ENCODE measurements around the gene SCYGR5. TPM values are rescaled to one million over a fixed set of nuclear protein-coding genes. Genes with fewer than 3 reads are reported as not detected.
A peak's percentile ranks its signal among the peaks of the same experiment; 100 is the strongest.
"Not testable (repeated sequence)": the region's sequence is repeated elsewhere in the genome, so short reads cannot be mapped to it uniquely, and the experiment has no call there.

SCYGR5 gene, protein sequence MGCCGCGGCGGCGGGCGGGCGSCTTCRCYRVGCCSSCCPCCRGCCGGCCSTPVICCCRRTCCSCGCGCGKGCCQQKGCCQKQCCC
- not detected for polyA plus RNA-seq (ENCODE audit: insufficient read length)

GRCh38 chr2:227666631-227667170, at the start of gene SCYGR5:
TSS of gene SCYGR5 (plus strand) at chr2:227666804. CDS start at chr2:227666804, 0 bp downstream.
- not testable (repeated sequence) for DNase-seq

GRCh38 chr2:227617316-227618230, 49.0 kb upstream of the SCYGR5 start, which contains the start of gene SCYGR4:
TSS of gene SCYGR4 (plus strand) at chr2:227617498. CDS start at chr2:227617498, 0 bp downstream.
- peak; percentile 52 for DNase-seq

DNA sequence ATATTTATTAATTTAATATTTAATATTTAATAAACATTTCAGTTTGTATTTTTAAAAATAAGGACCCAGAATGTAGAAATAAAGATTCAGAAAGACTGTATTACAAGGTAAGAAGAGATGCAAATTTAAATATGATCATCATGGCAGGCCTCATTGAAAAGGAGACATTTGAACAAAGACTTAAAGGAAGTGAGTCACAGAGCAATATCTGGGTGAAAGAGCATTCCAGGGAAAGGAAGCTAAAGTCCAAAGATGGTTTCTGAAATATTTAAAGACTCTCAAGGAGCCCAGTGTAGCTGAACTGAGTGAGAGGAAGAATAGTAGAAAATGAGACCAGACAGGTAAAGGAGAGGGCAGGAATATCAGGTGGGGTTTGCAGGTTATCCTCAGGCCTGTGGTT, 43.4 kb upstream of the SCYGR5 start:
- DNase-seq, result no peak

GRCh38 chr2:227625420-227625819, 41.2 kb upstream of the SCYGR5 start:
- DNase-seq, result no peak

DNA sequence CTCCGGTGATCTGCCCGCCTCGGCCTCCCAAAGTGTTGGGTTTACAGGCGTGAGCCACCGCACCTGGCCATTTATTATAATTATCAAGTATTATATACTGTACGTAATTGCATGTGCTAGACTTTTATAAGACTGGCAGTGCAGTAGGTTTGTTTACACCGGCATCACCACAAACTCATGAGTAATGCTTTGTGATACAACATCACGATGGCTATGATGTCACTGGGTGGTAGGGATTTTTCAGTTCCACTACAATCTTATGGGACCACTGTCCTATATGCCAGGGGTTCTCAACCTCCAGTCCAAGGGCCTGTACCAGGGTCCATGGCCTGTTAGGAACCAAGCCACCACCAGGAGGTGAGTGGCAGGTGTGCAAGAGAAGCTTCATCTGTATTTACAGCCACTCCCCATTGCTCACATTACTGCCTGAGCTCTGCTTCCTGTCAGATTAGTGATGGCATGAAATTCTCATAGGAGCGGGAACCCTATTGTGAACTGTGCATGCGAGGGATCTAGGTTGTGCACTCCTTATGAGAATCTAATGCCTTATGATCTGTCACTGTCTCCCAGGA, 39.9 kb upstream of the SCYGR5 start:
- no peak for DNase-seq

- DNase-seq, result no peak
Observed at GRCh38 chr2:227627769-227628168, 38.8 kb upstream of the SCYGR5 start.

GRCh38 chr2:227629435-227629834, 37.2 kb upstream of the SCYGR5 start:
- no peak for DNase-seq

DNA sequence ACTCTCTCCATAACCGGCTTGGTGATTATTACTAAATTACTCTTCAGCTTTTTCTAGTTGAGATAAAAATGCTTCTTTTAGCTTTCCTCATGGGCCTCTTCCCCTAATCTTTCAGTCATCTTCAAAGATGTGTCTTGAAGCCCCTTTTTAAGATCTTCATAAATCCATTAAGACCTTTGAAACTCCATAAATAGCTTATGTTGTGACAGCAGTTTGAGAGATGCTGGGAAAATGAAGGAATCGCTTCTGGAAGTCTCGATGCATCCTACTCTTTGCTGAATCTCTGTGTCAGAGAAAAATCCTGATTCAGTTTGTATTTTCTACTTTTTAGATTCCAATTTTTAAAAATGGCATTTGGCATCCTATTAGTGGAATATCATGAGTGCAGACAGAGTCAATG, 36.3 kb upstream of the SCYGR5 start:
- DNase-seq, result no peak

- no peak for DNase-seq
Observed at GRCh38 chr2:227632827-227633226, 33.8 kb upstream of the SCYGR5 start.

GRCh38 chr2:227634201-227634600, 32.4 kb upstream of the SCYGR5 start:
- no peak for DNase-seq

DNA sequence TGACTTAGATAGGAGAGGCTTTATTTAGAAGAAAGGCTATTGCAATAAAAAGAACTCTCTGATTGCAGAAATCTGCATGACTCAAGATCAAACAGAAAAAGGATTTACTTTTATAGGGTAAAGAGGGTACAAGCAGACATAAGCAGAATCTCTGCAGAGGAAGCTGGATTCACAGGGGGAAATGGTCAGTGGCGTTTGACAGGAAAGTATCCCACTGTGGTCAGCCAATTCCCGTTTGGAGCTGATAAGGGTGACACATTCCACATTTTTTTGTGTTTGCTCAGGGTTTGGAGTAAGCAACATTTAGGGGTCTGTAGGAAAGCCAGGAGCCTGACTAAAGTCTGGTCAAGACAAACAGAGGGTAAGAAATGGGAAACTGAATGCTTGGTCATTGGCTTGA, 23.9 kb upstream of the SCYGR5 start:
- no peak for DNase-seq

DNA sequence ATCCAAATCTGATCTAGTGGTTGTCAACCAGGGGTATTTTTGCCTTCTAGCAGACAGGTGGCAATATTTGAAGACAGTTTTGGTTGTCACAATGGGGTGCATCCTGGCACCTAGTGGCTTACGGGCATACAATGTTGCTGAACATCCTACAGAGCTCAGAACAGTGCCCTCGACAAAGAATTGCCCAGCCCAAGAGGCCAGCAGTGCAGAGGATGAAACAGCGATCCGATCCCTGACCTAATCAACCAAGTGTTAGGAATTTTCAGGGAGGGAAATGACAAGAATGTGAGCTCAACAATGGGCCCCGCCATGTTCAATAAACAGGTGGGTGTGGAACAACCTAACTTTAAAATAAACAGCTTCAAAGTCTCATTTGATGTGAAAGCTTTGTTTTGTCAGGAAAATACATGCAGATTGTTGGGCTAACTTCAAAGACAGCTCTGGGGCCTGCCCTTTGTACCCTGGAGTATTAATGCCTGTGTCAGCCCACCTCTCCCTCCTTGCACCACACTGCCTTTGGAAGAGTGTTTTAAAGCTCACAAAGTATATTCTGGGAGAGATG, 22.5 kb upstream of the SCYGR5 start:
- no peak for DNase-seq

- no peak for DNase-seq
Observed at GRCh38 chr2:227653419-227653818, 13.2 kb upstream of the SCYGR5 start.

GRCh38 chr2:227654426-227654825, 12.2 kb upstream of the SCYGR5 start:
- DNase-seq, result no peak

DNA sequence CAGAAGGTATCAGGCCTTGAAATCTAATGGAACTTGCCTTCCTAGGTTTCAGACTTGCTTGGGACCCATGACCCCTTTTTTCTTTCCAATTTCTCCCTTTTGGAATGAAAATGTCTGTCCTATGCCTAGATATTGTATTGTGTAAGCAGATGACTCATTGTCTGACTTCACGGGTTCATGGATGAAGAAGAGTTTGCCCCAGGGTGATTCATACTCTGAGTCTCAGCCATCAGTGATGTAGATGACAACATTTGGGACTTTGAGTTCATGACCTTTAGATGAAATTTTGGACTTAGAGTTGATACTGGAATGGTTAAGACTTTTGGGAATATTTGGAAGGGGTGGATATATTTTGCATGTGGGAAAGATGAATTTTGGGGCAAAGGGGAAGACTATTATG, 11.2 kb upstream of the SCYGR5 start:
- no peak for DNase-seq

GRCh38 chr2:227657199-227657845, 9.3 kb upstream of the SCYGR5 start:
- no peak for DNase-seq

DNA sequence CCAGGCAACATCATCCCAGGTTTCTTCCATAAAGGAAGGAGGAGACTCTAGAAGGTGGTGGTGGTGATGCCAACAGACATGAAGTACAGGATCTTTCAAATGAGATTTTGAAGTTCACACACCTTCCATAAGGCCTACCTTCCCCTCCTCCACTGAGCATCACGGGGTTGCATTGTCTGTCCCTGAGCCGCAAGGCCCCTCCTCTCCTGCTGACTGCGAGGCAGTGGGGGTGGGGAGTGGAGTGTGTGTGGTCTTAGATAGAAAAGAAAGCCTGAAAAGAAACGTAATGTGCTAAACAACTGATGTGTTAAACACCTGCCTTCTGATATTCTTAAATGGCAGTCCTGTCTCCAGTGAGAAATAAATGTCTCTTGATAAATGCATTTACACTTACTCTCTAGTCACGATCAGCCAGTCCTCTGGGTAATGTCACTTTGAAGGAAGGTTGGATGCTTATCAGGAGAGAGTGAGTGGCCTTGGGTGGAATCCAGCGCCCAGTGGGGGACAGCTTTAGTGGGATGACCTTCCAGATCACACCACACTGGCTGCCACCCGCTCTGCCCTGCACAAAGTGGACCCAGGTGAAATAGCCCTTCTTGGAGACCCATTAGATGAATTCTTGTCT, 5.5 kb upstream of the SCYGR5 start:
- no peak for DNase-seq

GRCh38 chr2:227661827-227662226, 4.8 kb upstream of the SCYGR5 start:
- DNase-seq, result no peak

DNA sequence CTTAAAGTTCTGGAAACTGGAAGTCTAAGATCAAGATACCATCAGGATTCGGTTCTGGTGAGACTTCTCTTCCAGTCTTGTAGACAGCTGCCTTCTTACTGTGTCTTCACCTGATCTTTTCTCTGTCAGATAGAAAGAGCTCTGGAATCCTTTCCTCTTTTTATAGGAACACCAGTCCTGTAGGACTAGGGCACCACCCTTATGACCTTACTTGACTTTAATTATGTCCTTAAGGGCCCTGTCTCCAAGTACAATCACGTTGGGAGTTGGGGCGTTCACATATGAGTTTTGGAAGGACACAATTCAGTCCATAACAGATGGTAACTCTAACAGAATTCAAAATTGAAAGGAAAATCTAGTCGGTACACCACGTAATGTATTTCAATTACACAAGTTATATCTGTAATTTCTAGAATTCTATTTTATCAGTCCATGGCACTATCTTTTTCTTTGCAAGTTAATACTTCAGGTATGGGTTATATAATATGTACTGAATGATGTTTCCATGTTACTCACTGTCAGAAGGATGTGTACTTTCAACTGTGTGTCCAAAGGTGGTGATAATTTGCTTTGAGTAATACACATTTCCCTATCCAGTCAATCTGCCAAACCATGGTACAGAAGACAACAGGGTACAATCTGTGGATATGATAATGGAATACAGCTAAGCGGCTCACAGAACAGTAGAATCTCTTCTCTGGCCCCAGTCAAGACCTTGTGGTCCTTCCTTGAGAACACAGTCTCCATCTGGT, 1.2 kb upstream of the SCYGR5 start:
- DNase-seq, result no peak

DNA sequence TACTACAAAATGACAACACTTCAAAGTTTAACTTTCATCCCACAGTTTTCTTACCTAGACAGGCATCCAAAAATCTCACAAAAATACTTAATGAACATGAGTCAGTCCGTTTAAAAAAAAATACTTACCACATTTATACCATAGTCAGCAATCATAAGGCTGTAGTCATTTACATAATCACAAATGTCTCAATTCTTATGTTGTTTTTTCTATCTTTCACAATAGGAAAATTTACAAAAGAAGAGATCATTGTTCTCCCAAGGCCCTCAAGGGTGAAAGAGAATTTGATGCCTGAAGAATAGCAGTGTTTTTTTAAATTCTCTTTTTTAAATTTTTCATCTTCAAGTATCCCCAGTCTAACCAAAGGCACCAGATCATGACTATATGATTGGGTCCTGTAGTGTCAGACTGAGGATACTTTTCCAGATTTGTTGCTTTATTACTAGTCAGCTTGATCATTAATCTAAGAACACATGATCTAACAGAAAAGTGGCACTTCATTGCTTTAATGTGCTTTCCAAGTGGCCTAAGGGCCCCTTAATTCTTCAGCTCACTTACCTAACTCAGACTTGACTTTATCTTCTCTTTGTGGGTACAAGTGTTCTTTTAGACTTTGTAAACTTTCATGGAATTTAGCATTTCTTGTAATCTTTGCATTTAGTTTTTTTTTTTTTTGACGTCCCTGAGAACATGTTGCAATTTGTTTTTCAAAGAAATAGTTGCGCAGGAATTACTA, 4.7 kb downstream of the SCYGR5 start:
- no peak for DNase-seq

- not testable (repeated sequence) for DNase-seq
Observed at GRCh38 chr2:227673620-227674019, 7.0 kb downstream of the SCYGR5 start.
